Measurements from ENCODE around the gene CHST2. TPM values are rescaled to one million over a fixed set of nuclear protein-coding genes. Genes with fewer than 3 reads are reported as not detected.
A peak's percentile ranks its signal among the peaks of the same experiment; 100 is the strongest.

CHST2 gene
- polyA plus RNA-seq, 1 experiment: 0.38 TPM

GRCh38 chr3:143134471-143134870 is 14.9 kb downstream of the CHST2 start:
- H3K4me3 ChIP-seq (ENCODE audit: low read depth, low read length): no peak overlapping the region
- ChIA-PET POLR2A (interaction anchor here (0.6 kb wide), 1 partner anchor 263 kb away, joined by 3 read pairs; no protein-coding TSS in a partner anchor), CTCF (interaction anchor here (0.7 kb wide), 2 partner anchors 10 to 25 kb away, joined by 3 to 4 read pairs; no protein-coding TSS in a partner anchor)
- no peaks in the 10 kb centered on the region for H3K36me3 ChIP-seq (ENCODE audit: control insufficient read depth, insufficient read depth, low read length)
- TF ChIP-seq, protein P1, sequence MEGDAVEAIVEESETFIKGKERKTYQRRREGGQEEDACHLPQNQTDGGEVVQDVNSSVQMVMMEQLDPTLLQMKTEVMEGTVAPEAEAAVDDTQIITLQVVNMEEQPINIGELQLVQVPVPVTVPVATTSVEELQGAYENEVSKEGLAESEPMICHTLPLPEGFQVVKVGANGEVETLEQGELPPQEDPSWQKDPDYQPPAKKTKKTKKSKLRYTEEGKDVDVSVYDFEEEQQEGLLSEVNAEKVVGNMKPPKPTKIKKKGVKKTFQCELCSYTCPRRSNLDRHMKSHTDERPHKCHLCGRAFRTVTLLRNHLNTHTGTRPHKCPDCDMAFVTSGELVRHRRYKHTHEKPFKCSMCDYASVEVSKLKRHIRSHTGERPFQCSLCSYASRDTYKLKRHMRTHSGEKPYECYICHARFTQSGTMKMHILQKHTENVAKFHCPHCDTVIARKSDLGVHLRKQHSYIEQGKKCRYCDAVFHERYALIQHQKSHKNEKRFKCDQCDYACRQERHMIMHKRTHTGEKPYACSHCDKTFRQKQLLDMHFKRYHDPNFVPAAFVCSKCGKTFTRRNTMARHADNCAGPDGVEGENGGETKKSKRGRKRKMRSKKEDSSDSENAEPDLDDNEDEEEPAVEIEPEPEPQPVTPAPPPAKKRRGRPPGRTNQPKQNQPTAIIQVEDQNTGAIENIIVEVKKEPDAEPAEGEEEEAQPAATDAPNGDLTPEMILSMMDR (IDR thresholded peaks at IDR 0.05; ENCODE audit: insufficient read depth, low read depth, low read length): no peak
- no peak for DNase-seq (ENCODE audit: low read depth)
- no peaks in the 10 kb centered on the region for H3K27me3 ChIP-seq (ENCODE audit: control insufficient read depth, insufficient read depth, low read length)

GRCh38 chr3:143135150-143135549 is 15.6 kb downstream of the CHST2 start:
- peak; percentile 93 for DNase-seq (ENCODE audit: low read depth)
- TF ChIP-seq, protein P1 (IDR thresholded peaks at IDR 0.05; ENCODE audit: insufficient read depth, low read depth, low read length): 0 out of 2 replicates have a peak, but pooled peaks have one; percentile 17
- no peaks in the 10 kb centered on the region for H3K36me3 ChIP-seq (ENCODE audit: control insufficient read depth, insufficient read depth, low read length)
- H3K4me3 ChIP-seq (ENCODE audit: low read depth, low read length): no peak overlapping the region
- no peaks in the 10 kb centered on the region for H3K27me3 ChIP-seq (ENCODE audit: control insufficient read depth, insufficient read depth, low read length)
- POLR2A ChIA-PET: interaction anchor here (0.6 kb wide), 1 partner anchor 262 kb away, joined by 3 read pairs; no protein-coding TSS in a partner anchor
- CTCF ChIA-PET: interaction anchor here (0.7 to 0.9 kb wide), 2 partner anchors 14 to 24 kb away, joined by 3 read pairs; no protein-coding TSS in a partner anchor

DNA sequence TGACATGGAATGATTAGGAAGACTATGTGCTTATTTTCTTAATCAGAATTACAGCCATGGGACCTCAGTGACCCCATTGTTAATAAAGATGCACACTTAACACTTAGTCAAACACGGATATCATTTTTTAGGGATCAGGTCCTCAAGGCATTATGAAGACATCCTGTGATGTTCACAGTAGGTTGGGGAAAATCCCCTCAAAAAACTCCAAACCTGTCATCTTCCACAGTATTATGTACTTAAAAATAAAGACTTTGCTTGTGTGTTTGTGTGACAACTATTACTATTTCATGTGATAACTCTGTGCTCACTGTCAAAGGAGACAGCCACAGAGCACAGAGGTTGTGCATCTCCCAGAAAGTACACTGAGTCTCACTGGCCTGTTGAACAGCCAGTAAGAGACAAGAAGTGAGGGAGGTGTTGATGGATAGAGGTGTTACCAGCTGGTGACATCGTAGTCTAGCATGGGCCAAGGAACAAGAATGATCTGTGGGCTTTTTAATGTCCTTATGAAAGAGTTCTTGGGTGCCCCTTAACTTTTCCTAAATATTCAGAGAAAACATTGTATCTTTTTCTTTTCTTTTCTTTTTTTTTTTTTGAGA is 18.0 kb downstream of the CHST2 start:
- H3K4me3 ChIP-seq (ENCODE audit: low read depth, low read length): no peak overlapping the region
- TF ChIP-seq, protein P1 (IDR thresholded peaks at IDR 0.05; ENCODE audit: insufficient read depth, low read depth, low read length): no peak
- H3K36me3 ChIP-seq (ENCODE audit: control insufficient read depth, insufficient read depth, low read length): no peaks in the 10 kb centered on the region
- ChIA-PET POLR2A (no interaction called here), CTCF (no interaction called here)
- DNase-seq (ENCODE audit: low read depth): no peak
- H3K27me3 ChIP-seq (ENCODE audit: control insufficient read depth, insufficient read depth, low read length): no peaks in the 10 kb centered on the region

- Histone ChIP-seq H3K4me3 (ENCODE audit: low read depth, low read length) (no peak overlapping the region), H3K36me3 (ENCODE audit: control insufficient read depth, insufficient read depth, low read length) (no peaks in the 10 kb centered on the region), H3K27me3 (ENCODE audit: control insufficient read depth, insufficient read depth, low read length) (no peaks in the 10 kb centered on the region)
- ChIA-PET POLR2A (interaction anchor here (0.6 kb wide), 1 partner anchor 68 kb away, joined by 3 read pairs; no protein-coding TSS in a partner anchor), CTCF (interaction anchor here (1.5 kb wide), 1 partner anchor 30 kb away, joined by 3 read pairs; no protein-coding TSS in a partner anchor)
- TF ChIP-seq, protein P1 (IDR thresholded peaks at IDR 0.05; ENCODE audit: insufficient read depth, low read depth, low read length): no peak
- DNase-seq (ENCODE audit: low read depth): no peak
Measured at GRCh38 chr3:143138953-143139352, 19.4 kb downstream of the CHST2 start.

- ChIA-PET POLR2A (interaction anchor here (0.6 kb wide), 1 partner anchor 69 kb away, joined by 3 read pairs; no protein-coding TSS in a partner anchor), CTCF (interaction anchor here (0.7 to 1.5 kb wide), 2 partner anchors 29 to 344 kb away, joined by 3 read pairs; no protein-coding TSS in a partner anchor)
- Histone ChIP-seq H3K27me3 (ENCODE audit: control insufficient read depth, insufficient read depth, low read length) (no peaks in the 10 kb centered on the region), H3K36me3 (ENCODE audit: control insufficient read depth, insufficient read depth, low read length) (no peaks in the 10 kb centered on the region), H3K4me3 (ENCODE audit: low read depth, low read length) (no peak overlapping the region)
- DNase-seq (ENCODE audit: low read depth): no peak
- TF ChIP-seq, protein P1 (IDR thresholded peaks at IDR 0.05; ENCODE audit: insufficient read depth, low read depth, low read length): no peak
Measured at GRCh38 chr3:143139762-143140161, 20.2 kb downstream of the CHST2 start.

Data from BJ (cell line).